HL-60/S4 treated with retinoic acid at 250 ng/mL for 4 days and 3 days (cell line): ENCODE measurements around the gene NFATC3.

ENCODE experiments used
- in situ Hi-C: fragments of 300-500 bp; cut with MboI; formaldehyde crosslinking; loops from 2 replicates; pipeline ENCODE4 v1.7.0; 2022; ENCODE audit warnings: low sequenced_read_pairs

NFATC3 gene

GRCh38 chr16:68179855-68180254 is 94.7 kb downstream of the NFATC3 start:
- in situ Hi-C loops: no loop called here

- in situ Hi-C loops: no loop called here
These were observed 97.9 kb downstream of the NFATC3 start for GRCh38 chr16:68183046-68183445.

- in situ Hi-C loops: no loop called here
These were observed 101.7 kb downstream of the NFATC3 start for GRCh38 chr16:68186877-68187276.

- in situ Hi-C loops: no loop called here
These were observed 102.3 kb downstream of the NFATC3 start for GRCh38 chr16:68187505-68187904.

- in situ Hi-C loops: no loop called here
These were observed 103.0 kb downstream of the NFATC3 start for GRCh38 chr16:68188170-68188569.

GRCh38 chr16:68190081-68190480 is 104.9 kb downstream of the NFATC3 start:
- in situ Hi-C loops: no loop called here

GRCh38 chr16:68190736-68191510 is 105.8 kb downstream of the NFATC3 start:
- in situ Hi-C loops: no loop called here

- in situ Hi-C loops: no loop called here
These were observed 109.1 kb downstream of the NFATC3 start for GRCh38 chr16:68194251-68194650.

GRCh38 chr16:68197250-68197649 is 112.1 kb downstream of the NFATC3 start:
- in situ Hi-C loops: no loop called here

GRCh38 chr16:68200088-68200783 is 115.1 kb downstream of the NFATC3 start:
- in situ Hi-C loops: no loop called here

GRCh38 chr16:68202091-68202519 is 116.9 kb downstream of the NFATC3 start:
- in situ Hi-C loops: no loop called here

- in situ Hi-C loops: no loop called here
These were observed 121.1 kb downstream of the NFATC3 start for GRCh38 chr16:68206245-68206644.

GRCh38 chr16:68214726-68215125 is 129.6 kb downstream of the NFATC3 start:
- in situ Hi-C loops: no loop called here

GRCh38 chr16:68215302-68215701 is 130.1 kb downstream of the NFATC3 start:
- in situ Hi-C loops: no loop called here

- in situ Hi-C loops: no loop called here
These were observed 131.1 kb downstream of the NFATC3 start for GRCh38 chr16:68216240-68216639.

- in situ Hi-C loops: no loop called here
These were observed 132.3 kb downstream of the NFATC3 start for GRCh38 chr16:68217506-68217905.

GRCh38 chr16:68219725-68220351 is 134.7 kb downstream of the NFATC3 start:
- in situ Hi-C loops: no loop called here

GRCh38 chr16:68223072-68223471 is 137.9 kb downstream of the NFATC3 start:
- in situ Hi-C loops: no loop called here

- in situ Hi-C loops: no loop called here
These were observed 140.9 kb downstream of the NFATC3 start for GRCh38 chr16:68226116-68226515.

- in situ Hi-C loops: no loop called here
These were observed 142.1 kb downstream of the NFATC3 start for GRCh38 chr16:68227183-68227793.

GRCh38 chr16:68227850-68228553 is 142.8 kb downstream of the NFATC3 start:
- in situ Hi-C loops: no loop called here
